GM12878 (cell line): ENCODE measurements around the gene PIERCE2. TPM values are rescaled to one million over a fixed set of nuclear protein-coding genes. Genes with fewer than 3 reads are reported as not detected.
A peak's percentile ranks its signal among the peaks of the same experiment; 100 is the strongest.

ENCODE experiments used
- BRCA1 ChIP-seq: IDR thresholded peaks from 2 replicates; pipeline ENCODE4 v1.6.1; 2011; ENCODE audit warnings: low read depth, low read length, improper control_type of control experiment
- CBX5 ChIP-seq: sonication (generic); IDR thresholded peaks from 2 replicates; pipeline ENCODE4 v1.6.1; 2016; ENCODE audit warnings: low read depth, moderate library complexity, mild to moderate bottlenecking, inconsistent platforms
- EED ChIP-seq: sonication (generic); IDR thresholded peaks from 2 replicates; pipeline ENCODE4 v1.6.1; 2016; ENCODE audit warnings: antibody characterized with exemption, low read depth
- ETV6 ChIP-seq, 2 experiments: fragments of 450-650 bp in 1 of 2; IDR thresholded peaks in 1 of 2; conservative IDR thresholded peaks in 1 of 2; 2 replicates each; pipeline ENCODE4 v1.6.1; 2014; ENCODE audit warnings: antibody characterized with exemption in 1 of 2, borderline replicate concordance in 1 of 2, low read depth in 1 of 2, mild to moderate bottlenecking in 1 of 2, moderate library complexity in 1 of 2
- EZH2 ChIP-seq: IDR thresholded peaks from 2 replicates; pipeline ENCODE4 v1.6.1; 2012; ENCODE audit warnings: low read depth, mild to moderate bottlenecking, control low read depth, inconsistent platforms, low read length, borderline replicate concordance; ENCODE audit not compliant: control insufficient read depth
- FOS ChIP-seq: IDR thresholded peaks from 3 replicates; pipeline ENCODE4 v1.6.1; 2011; ENCODE audit warnings: borderline replicate concordance; ENCODE audit not compliant: insufficient read length; ENCODE audit errors: extremely low read depth
- IRF5 ChIP-seq: fragments of 450-650 bp; IDR thresholded peaks from 2 replicates; pipeline ENCODE4 v1.6.1; 2017; ENCODE audit warnings: borderline replicate concordance
- JUND ChIP-seq: IDR thresholded peaks from 2 replicates; pipeline ENCODE4 v1.6.1; 2012; ENCODE audit warnings: low read depth, mild to moderate bottlenecking, low read length, improper control_type of control experiment, moderate library complexity
- MEF2A ChIP-seq: IDR thresholded peaks from 2 replicates; pipeline ENCODE4 v1.6.1; 2011; ENCODE audit warnings: low read depth, mild to moderate bottlenecking, low read length, moderate library complexity; ENCODE audit not compliant: insufficient read depth
- MTA2 ChIP-seq: fragments of 450-650 bp; IDR thresholded peaks from 2 replicates; pipeline ENCODE4 v1.6.1; 2016; ENCODE audit warnings: low read depth, mild to moderate bottlenecking, moderate library complexity
- MXI1 ChIP-seq: fragments of 150-350 bp; IDR thresholded peaks from 2 replicates; pipeline ENCODE4 v1.6.1; 2011; ENCODE audit warnings: low read depth, mild to moderate bottlenecking, inconsistent platforms, low read length, improper control_type of control experiment
- NFIC ChIP-seq: IDR thresholded peaks from 2 replicates; pipeline ENCODE4 v1.6.1; 2012; ENCODE audit warnings: low read depth, mild to moderate bottlenecking, inconsistent platforms, low read length, moderate library complexity
- NFYA ChIP-seq: IDR thresholded peaks from 2 replicates; pipeline ENCODE4 v1.6.1; 2011; ENCODE audit warnings: low read depth, mild to moderate bottlenecking, low read length, improper control_type of control experiment, borderline replicate concordance
- PKNOX1 ChIP-seq: fragments of 450-650 bp; IDR thresholded peaks from 2 replicates; pipeline ENCODE4 v1.6.1; 2016; ENCODE audit warnings: mild to moderate bottlenecking
- POLR2A ChIP-seq: IDR thresholded peaks from 2 replicates; pipeline ENCODE4 v1.6.1; 2011; ENCODE audit warnings: low read depth, mild to moderate bottlenecking, low read length
- POLR2AphosphoS5 ChIP-seq: IDR thresholded peaks from 2 replicates; pipeline ENCODE4 v1.6.1; 2011; ENCODE audit warnings: mild to moderate bottlenecking, low read length, inconsistent platforms
- RAD21 ChIP-seq: IDR thresholded peaks from 2 replicates; pipeline ENCODE4 v1.6.1; 2011; ENCODE audit warnings: mild to moderate bottlenecking, low read depth, low read length, moderate library complexity; ENCODE audit not compliant: insufficient read depth
- RB1 ChIP-seq: fragments of 450-650 bp; formaldehyde crosslinking; IDR thresholded peaks from 2 replicates; pipeline ENCODE4 v1.6.1; 2017; ENCODE audit warnings: mild to moderate bottlenecking, borderline replicate concordance
- SIX5 ChIP-seq: IDR thresholded peaks from 2 replicates; pipeline ENCODE4 v1.6.1; 2011; ENCODE audit warnings: mild to moderate bottlenecking, low read depth, low read length, moderate library complexity; ENCODE audit not compliant: severe bottlenecking
- SMARCA5 ChIP-seq: fragments of 450-650 bp; IDR thresholded peaks from 2 replicates; pipeline ENCODE4 v1.6.1; 2017; ENCODE audit warnings: mild to moderate bottlenecking
- STAT3 ChIP-seq: IDR thresholded peaks from 2 replicates; pipeline ENCODE4 v1.6.1; 2011; ENCODE audit warnings: low read depth, low read length, improper control_type of control experiment
- TCF7 ChIP-seq: IDR thresholded peaks from 2 replicates; pipeline ENCODE4 v1.6.1; 2014; ENCODE audit warnings: antibody characterized with exemption, borderline replicate concordance
- YBX1 ChIP-seq: fragments of 450-650 bp; IDR thresholded peaks from 2 replicates; pipeline ENCODE4 v1.6.1; 2016; ENCODE audit warnings: antibody characterized with exemption
- YY1 ChIP-seq: IDR thresholded peaks from 2 replicates; pipeline ENCODE4 v1.6.1; 2011; ENCODE audit warnings: low read depth, mild to moderate bottlenecking, low read length
- ZBED1 ChIP-seq: IDR thresholded peaks from 2 replicates; pipeline ENCODE4 v1.6.1; 2016; ENCODE audit warnings: borderline replicate concordance
- ZNF24 ChIP-seq: fragments of 450-650 bp; IDR thresholded peaks from 2 replicates; pipeline ENCODE4 v1.6.1; 2017; ENCODE audit warnings: antibody characterized with exemption, mild to moderate bottlenecking
- ZNF274 ChIP-seq: IDR thresholded peaks from one replicate; pipeline ENCODE4 v1.8.0; 2011; ENCODE audit not compliant: insufficient read length, insufficient read depth
- ZSCAN29 ChIP-seq: fragments of 450-650 bp; IDR thresholded peaks from 2 replicates; pipeline ENCODE4 v1.6.1; 2017; ENCODE audit warnings: mild to moderate bottlenecking, moderate library complexity
- ZZZ3 ChIP-seq: IDR thresholded peaks from 2 replicates; pipeline ENCODE4 v1.6.1; 2011; ENCODE audit warnings: low read depth; ENCODE audit not compliant: control insufficient read depth, insufficient read length
- polyA plus RNA-seq, 11 experiments: library from polyadenylated mRNA; depleted of rRNA in 4 of 11; unstranded in 6 of 11; stranded (reverse) in 5 of 11; fragments of >200 nt; fragmentation: Nextera tagmentation in 4 of 11; fragmentation: Illumina TruSeq in 1 of 11; extraction: Ambion mirVana in 4 of 11; extraction: Trizol in 1 of 11; gene quantifications; 1 replicate in 1 of 11; 2 replicates in 10 of 11; pipeline versions ENCODE4 v1.2.1 to v1.2.3, GENCODE V29; 2011 to 2016; ENCODE audit warnings: inconsistent platforms in 2 of 11, missing spikeins in 2 of 11, low read depth in 1 of 11
- total RNA-seq, 4 experiments: library from RNA; depleted of rRNA in 3 of 4; stranded (reverse); fragments of >200 nt in 3 of 4; fragmentation: Illumina TruSeq in 1 of 4; extraction: Trizol in 1 of 4; gene quantifications; 2 replicates each; pipeline versions ENCODE4 v1.2.1 to v1.2.3, GENCODE V29; 2013 to 2021

The PIERCE2 gene
- total and polyA plus RNA-seq, 10 of the 15 experiments (the other 5 are each of a cell fraction or from before 2014, with no cell fraction given): 0.33 to 1.4 (median 0.89) TPM; not detected in 1

GRCh38 chr15:55408012-55408928, at the start of gene PIERCE2, which contains the start of gene CCPG1 (continued):
- TF ChIP-seq TCF7 (no peak), IRF5 (no peak), CBX5 (no peak), ZSCAN29 (0 out of 2 replicates have a peak, but pooled peaks have one; percentile 30), YBX1 (no peak), FOS (no peak), NFIC (no peak), YY1 (peak; percentile 64), MTA2 (peak; percentile 52; the same call in 1 of the 2 replicates), EZH2 (no peak), SMARCA5 (peak; percentile 73; the same call in 1 of the 2 replicates), ZNF24 (no peak), SIX5 (peak; percentile 77), BRCA1 (no peak), POLR2AphosphoS5 (peak; percentile 76), MXI1 (peak; percentile 84), JUND (no peak), PKNOX1 (peak; percentile 31; the same call in 1 of the 2 replicates), RAD21 (no peak), MEF2A (0 out of 2 replicates have a peak, but pooled peaks have one; percentile 19), ZNF274 (no peak), ETV6 (conservative IDR thresholded peaks at IDR 0.05 in 1 of 2, IDR thresholded peaks at IDR 0.05 in 1 of 2; ENCODE audit: borderline replicate concordance in 1 of 2, low read depth in 1 of 2) (no peak), POLR2A (peak; percentile 86), NFYA (no peak), RB1 (no peak), EED (peak; percentile 57; the same call in 1 of the 2 replicates), ZBED1 (no peak), STAT3 (no peak), ZZZ3 (no peak)
